OCI-LY1 (cell line): Measurements from ENCODE around the gene GAD1.
A peak's percentile ranks its signal among the peaks of the same experiment; 100 is the strongest.

Experiments used
- H2AFZ ChIP-seq: fragments of 200-600 bp; sonication (generic), shearing (Covaris generic); 2 replicates; pipeline ENCODE4 v1.6.0; 2014; ENCODE audit warnings: antibody characterized with exemption, mild to moderate bottlenecking, low read length
- H3F3A ChIP-seq: fragments of 200-600 bp; sonication (generic), shearing (Covaris generic); 2 replicates; pipeline ENCODE4 v1.6.0; 2014; ENCODE audit warnings: mild to moderate bottlenecking, antibody characterized with exemption, low read length, moderate library complexity; ENCODE audit not compliant: insufficient read depth
- H3K27ac ChIP-seq: fragments of 200-600 bp; sonication (generic); 2 replicates; pipeline ENCODE4 v1.5.1; 2014; ENCODE audit warnings: low read length, mixed run types, mild to moderate bottlenecking, low read depth; ENCODE audit not compliant: poor library complexity, severe bottlenecking
- H3K27me3 ChIP-seq: fragments of 200-600 bp; sonication (generic); 2 replicates; pipeline ENCODE4 v1.6.0; 2014; ENCODE audit warnings: antibody characterized with exemption, mild to moderate bottlenecking, low read length, moderate library complexity; ENCODE audit not compliant: insufficient read depth
- H3K36me3 ChIP-seq: fragments of 200-600 bp; sonication (generic); 2 replicates; pipeline ENCODE4 v1.6.1; 2014; ENCODE audit warnings: mild to moderate bottlenecking, antibody characterized with exemption, low read length, moderate library complexity, mixed read lengths; ENCODE audit not compliant: insufficient read depth
- H3K4me1 ChIP-seq: fragments of 200-600 bp; sonication (generic); 2 replicates; pipeline ENCODE4 v1.5.1; 2014; ENCODE audit warnings: mild to moderate bottlenecking, low read length, moderate library complexity; ENCODE audit not compliant: insufficient read depth, severe bottlenecking
- H3K4me2 ChIP-seq: fragments of 200-600 bp; sonication (generic), shearing (Covaris generic); 2 replicates; pipeline ENCODE4 v1.6.1; 2014; ENCODE audit warnings: low read length
- H3K4me3 ChIP-seq: fragments of 200-600 bp; sonication (generic); 2 replicates; pipeline ENCODE4 v1.5.1; 2014; ENCODE audit warnings: low read length, low read depth, mild to moderate bottlenecking, mixed read lengths; ENCODE audit not compliant: poor library complexity, severe bottlenecking
- H3K79me2 ChIP-seq: fragments of 200-600 bp; shearing (Covaris generic); 2 replicates; pipeline ENCODE4 v1.6.1; 2016; ENCODE audit warnings: mixed run types, low read length, mixed read lengths; ENCODE audit not compliant: insufficient read depth
- H3K9ac ChIP-seq: fragments of 200-600 bp; sonication (generic), shearing (Covaris generic); 2 replicates; pipeline ENCODE4 v1.6.1; 2014; ENCODE audit warnings: mild to moderate bottlenecking, low read length, mixed read lengths
- H3K9me2 ChIP-seq: fragments of 200-600 bp; sonication (generic), shearing (Covaris generic); 2 replicates; pipeline ENCODE4 v1.6.1; 2014; ENCODE audit warnings: low read depth, mild to moderate bottlenecking, low read length, mixed read lengths
- H3K9me3 ChIP-seq: fragments of 200-600 bp; shearing (Covaris generic); 2 replicates; pipeline ENCODE4 v1.6.1; 2014; ENCODE audit warnings: low read length, mixed read lengths
- H4K20me1 ChIP-seq: fragments of 200-600 bp; sonication (generic), shearing (Covaris generic); 2 replicates; pipeline ENCODE4 v1.6.0; 2016; ENCODE audit warnings: mild to moderate bottlenecking, low read length; ENCODE audit not compliant: insufficient read depth
- CTCF ChIP-seq: fragments of 200-600 bp; sonication (generic), shearing (Covaris generic); IDR thresholded peaks from 2 replicates; pipeline ENCODE4 v1.5.1; 2017; ENCODE audit warnings: mild to moderate bottlenecking, antibody characterized with exemption, low read length, moderate library complexity, mixed read lengths
- EZH2 ChIP-seq: fragments of 200-600 bp; sonication (generic), shearing (Covaris generic); IDR thresholded peaks from 2 replicates; pipeline ENCODE4 v1.8.0; 2017; ENCODE audit warnings: borderline replicate concordance, mixed run types, mild to moderate bottlenecking, antibody characterized with exemption, low read length, moderate library complexity, mixed read lengths

Gene GAD1

GRCh38 chr2:170812710-170813600 is 3.7 kb upstream of the GAD1 start:
- no peak overlapping the region for H3K27ac ChIP-seq

GRCh38 chr2:170813611-170814532 is 2.8 kb upstream of the GAD1 start:
- no peak overlapping the region for H3K4me2 ChIP-seq
- peaks cover 15% of the 10 kb centered on the region for H3K4me1 ChIP-seq
- no peak for TF ChIP-seq CTCF
- no peak for TF ChIP-seq EZH2
- H4K20me1 ChIP-seq = no peaks in the 10 kb centered on the region
- H3K9me3 ChIP-seq = no peaks in the 10 kb centered on the region
- no peak overlapping the region for H3K27ac ChIP-seq
- H3K9ac ChIP-seq = no peak overlapping the region
- no peaks in the 10 kb centered on the region for H3K36me3 ChIP-seq
- no peaks in the 10 kb centered on the region for H3K79me2 ChIP-seq
- H3K9me2 ChIP-seq = no peaks in the 10 kb centered on the region
- no peak overlapping the region for H3K4me3 ChIP-seq
- H2AFZ ChIP-seq = no peak overlapping the region
- H3F3A ChIP-seq = no peaks in the 10 kb centered on the region
- no peaks in the 10 kb centered on the region for H3K27me3 ChIP-seq

More at GRCh38 chr2:170812710-170813600, 3.7 kb upstream of the GAD1 start:
- no peaks in the 10 kb centered on the region for H3K27me3 ChIP-seq
- peaks cover 15% of the 10 kb centered on the region for H3K4me1 ChIP-seq
- no peaks in the 10 kb centered on the region for H3K9me3 ChIP-seq
- no peak overlapping the region for H2AFZ ChIP-seq
- no peaks in the 10 kb centered on the region for H4K20me1 ChIP-seq
- no peak overlapping the region for H3K9ac ChIP-seq
- no peaks in the 10 kb centered on the region for H3K79me2 ChIP-seq
- no peak overlapping the region for H3K4me2 ChIP-seq
- H3K4me3 ChIP-seq = no peak overlapping the region
- H3K9me2 ChIP-seq = no peaks in the 10 kb centered on the region
- H3K36me3 ChIP-seq = no peaks in the 10 kb centered on the region
- TF ChIP-seq CTCF (peak; percentile 85), EZH2 (no peak)
- H3F3A ChIP-seq = no peaks in the 10 kb centered on the region

DNA sequence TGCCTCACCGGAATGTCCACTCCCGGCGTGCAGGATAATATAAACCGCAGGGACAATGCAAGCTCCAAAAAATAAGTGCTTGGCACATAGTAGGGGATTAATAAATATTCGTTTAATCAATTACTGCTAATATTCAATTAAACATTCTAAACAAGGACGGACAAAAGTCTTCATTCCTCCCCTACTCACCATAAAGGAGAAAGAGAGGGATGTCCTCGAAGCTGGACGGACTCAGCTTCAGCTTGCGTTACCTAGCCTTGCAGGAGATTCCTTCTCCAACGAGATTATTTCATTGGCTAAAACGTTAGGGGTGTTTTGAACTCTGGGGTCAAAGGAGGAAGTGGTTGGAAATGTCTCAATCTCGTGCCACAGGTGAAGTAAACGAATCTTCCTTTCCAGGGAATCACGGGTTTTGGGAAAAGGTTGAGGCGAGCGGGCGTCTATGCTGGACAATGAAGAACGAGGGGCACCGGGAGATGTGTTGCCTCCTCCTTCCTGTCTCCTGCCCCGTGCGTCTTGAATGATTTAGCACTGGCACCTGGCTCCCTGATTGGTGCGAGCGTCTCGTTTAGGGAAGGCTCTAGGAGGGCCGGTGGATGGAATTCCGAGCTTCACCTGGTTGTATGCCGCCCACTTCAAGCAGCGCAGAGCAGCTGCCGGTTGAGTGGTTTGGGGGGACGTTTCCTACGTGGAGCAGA is 2.0 kb upstream of the GAD1 start:
- Histone ChIP-seq H2AFZ (no peak overlapping the region), H3K9me2 (no peaks in the 10 kb centered on the region), H3K9ac (no peak overlapping the region), H3K27me3 (no peaks in the 10 kb centered on the region), H3K36me3 (no peaks in the 10 kb centered on the region), H3K79me2 (no peaks in the 10 kb centered on the region), H3K27ac (no peak overlapping the region), H3K4me3 (no peak overlapping the region), H3K4me1 (peaks cover 15% of the 10 kb centered on the region), H3K4me2 (no peak overlapping the region; the same call in 1 of the 2 replicates), H4K20me1 (no peaks in the 10 kb centered on the region), H3F3A (no peaks in the 10 kb centered on the region), H3K9me3 (no peaks in the 10 kb centered on the region)
- TF ChIP-seq EZH2 (no peak), CTCF (no peak)
